ENCODE results near the gene SMCO4.
"Not testable (repeated sequence)": the region's sequence is repeated elsewhere in the genome, so short reads cannot be mapped to it uniquely, and the experiment has no call there.

Gene SMCO4

GRCh38 chr11:93463666-93464065 lies 79.5 kb downstream of the SMCO4 start:
- not testable (repeated sequence) for DNase-seq

GRCh38 chr11:93458286-93458685 lies 84.9 kb downstream of the SMCO4 start:
- no peak for DNase-seq

- no peak for DNase-seq
Measured at GRCh38 chr11:93444617-93445073, 98.5 kb downstream of the SMCO4 start.

GRCh38 chr11:93443232-93443631 lies 100.0 kb downstream of the SMCO4 start:
- DNase-seq = not testable (repeated sequence)

- DNase-seq = no peak
Measured at GRCh38 chr11:93432247-93432646, 110.9 kb downstream of the SMCO4 start.
